ENCODE data around the gene UPK1A.
A peak's percentile ranks its signal among the peaks of the same experiment; 100 is the strongest.

The UPK1A gene

DNA sequence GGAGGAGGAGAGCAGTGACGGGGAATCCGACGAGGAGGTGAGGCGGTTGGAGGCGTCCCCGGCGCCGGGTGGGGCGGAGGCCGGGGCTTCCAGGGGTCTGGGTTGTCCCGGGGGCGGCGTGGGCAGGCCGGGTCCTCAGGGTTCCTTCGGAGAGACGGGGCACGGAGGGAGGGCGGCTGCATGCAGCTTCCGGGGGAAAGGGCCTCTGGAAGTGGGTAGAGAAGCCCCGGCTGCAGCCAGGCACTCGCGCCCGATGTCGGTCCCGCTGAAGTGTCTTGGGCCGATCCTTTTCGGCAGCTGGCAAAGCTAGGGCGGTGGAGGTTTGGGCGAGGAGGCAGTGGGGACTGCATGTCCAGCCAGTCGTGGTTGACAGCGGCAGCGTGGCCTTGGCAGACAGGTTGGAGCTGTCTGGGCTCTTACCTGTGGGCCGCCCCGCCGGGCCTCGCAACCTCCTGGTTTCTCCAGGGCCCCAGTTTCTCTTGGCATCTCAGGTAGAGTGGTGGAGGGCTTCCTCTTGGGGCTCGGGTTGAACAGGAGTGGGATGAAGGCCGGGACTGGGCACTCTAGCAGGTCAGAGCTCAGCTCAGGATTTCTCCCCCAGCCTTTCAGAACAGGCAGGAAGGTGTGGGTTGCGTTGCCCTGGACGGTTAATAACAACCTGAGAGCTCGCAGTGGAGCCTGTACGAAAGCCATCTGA lies 52.2 kb downstream of the UPK1A start:
- DNase-seq, result no peak
- Histone ChIP-seq H3K4me3 (ENCODE audit: low read depth, low read length) (peak overlapping the region; percentile 82), H3K27ac (peak overlapping the region; percentile 22), H3K27me3 (replicated peaks) (no peaks in the 10 kb centered on the region), H3K36me3 (replicated peaks) (peaks cover 29% of the 10 kb centered on the region)
- in situ Hi-C loops (cut with HindIII; ENCODE audit: low pct_ligation_motif_present, low sequenced_read_pairs), result no loop called here
- no peak for TF ChIP-seq CTCF (IDR thresholded peaks at IDR 0.05; ENCODE audit: low read depth, low read length, missing control alignments)

GRCh38 chr19:35719402-35720162 lies 53.3 kb downstream of the UPK1A start:
- no peak for TF ChIP-seq CTCF (IDR thresholded peaks at IDR 0.05; ENCODE audit: low read depth, low read length, missing control alignments)
- peak overlapping the region; percentile 82 for H3K4me3 ChIP-seq (ENCODE audit: low read depth, low read length)

DNA sequence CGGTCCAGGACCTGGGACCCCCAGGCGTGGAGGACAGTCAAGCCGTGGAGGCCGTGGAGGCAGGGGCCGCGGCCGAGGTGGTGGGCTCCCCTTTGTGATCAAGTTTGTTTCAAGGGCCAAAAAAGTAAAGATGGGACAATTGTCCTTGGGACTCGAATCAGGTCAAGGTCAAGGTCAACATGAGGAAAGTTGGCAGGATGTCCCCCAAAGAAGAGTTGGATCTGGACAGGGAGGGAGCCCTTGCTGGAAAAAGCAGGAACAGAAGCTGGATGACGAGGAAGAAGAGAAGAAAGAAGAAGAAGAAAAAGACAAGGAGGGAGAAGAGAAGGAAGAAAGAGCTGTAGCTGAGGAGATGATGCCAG lies 53.8 kb downstream of the UPK1A start:
- no peak overlapping the region for H3K4me3 ChIP-seq (ENCODE audit: low read depth, low read length)
- H3K27me3 ChIP-seq (replicated peaks), result no peaks in the 10 kb centered on the region
- peaks cover 44% of the 10 kb centered on the region for H3K36me3 ChIP-seq (replicated peaks)
- no peak for DNase-seq
- in situ Hi-C loops (cut with HindIII; ENCODE audit: low pct_ligation_motif_present, low sequenced_read_pairs), result no loop called here
- H3K27ac ChIP-seq, result no peak overlapping the region
- no peak for TF ChIP-seq CTCF (IDR thresholded peaks at IDR 0.05; ENCODE audit: low read depth, low read length, missing control alignments)

More at GRCh38 chr19:35719402-35720162, 53.3 kb downstream of the UPK1A start:
- no peak overlapping the region for H3K27ac ChIP-seq
- peaks cover 40% of the 10 kb centered on the region for H3K36me3 ChIP-seq (replicated peaks)
- in situ Hi-C loops (cut with HindIII; ENCODE audit: low pct_ligation_motif_present, low sequenced_read_pairs), result no loop called here
- H3K27me3 ChIP-seq (replicated peaks), result no peaks in the 10 kb centered on the region
- no peak for DNase-seq

DNA sequence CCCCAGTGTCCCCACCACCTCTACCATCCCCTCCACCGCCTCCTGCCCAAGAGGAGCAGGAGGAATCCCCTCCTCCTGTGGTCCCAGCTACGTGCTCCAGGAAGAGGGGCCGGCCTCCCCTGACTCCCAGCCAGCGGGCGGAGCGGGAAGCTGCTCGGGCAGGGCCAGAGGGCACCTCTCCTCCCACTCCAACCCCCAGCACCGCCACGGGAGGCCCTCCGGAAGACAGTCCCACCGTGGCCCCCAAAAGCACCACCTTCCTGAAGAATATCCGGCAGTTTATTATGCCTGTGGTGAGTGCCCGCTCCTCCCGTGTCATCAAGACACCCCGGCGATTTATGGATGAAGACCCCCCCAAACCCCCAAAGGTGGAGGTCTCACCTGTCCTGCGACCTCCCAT lies 54.3 kb downstream of the UPK1A start:
- Histone ChIP-seq H3K27me3 (replicated peaks) (no peaks in the 10 kb centered on the region), H3K36me3 (replicated peaks) (peaks cover 49% of the 10 kb centered on the region), H3K27ac (no peak overlapping the region), H3K4me3 (ENCODE audit: low read depth, low read length) (no peak overlapping the region)
- DNase-seq, result no peak
- in situ Hi-C loops (cut with HindIII; ENCODE audit: low pct_ligation_motif_present, low sequenced_read_pairs), result no loop called here
- no peak for TF ChIP-seq CTCF (IDR thresholded peaks at IDR 0.05; ENCODE audit: low read depth, low read length, missing control alignments)

DNA sequence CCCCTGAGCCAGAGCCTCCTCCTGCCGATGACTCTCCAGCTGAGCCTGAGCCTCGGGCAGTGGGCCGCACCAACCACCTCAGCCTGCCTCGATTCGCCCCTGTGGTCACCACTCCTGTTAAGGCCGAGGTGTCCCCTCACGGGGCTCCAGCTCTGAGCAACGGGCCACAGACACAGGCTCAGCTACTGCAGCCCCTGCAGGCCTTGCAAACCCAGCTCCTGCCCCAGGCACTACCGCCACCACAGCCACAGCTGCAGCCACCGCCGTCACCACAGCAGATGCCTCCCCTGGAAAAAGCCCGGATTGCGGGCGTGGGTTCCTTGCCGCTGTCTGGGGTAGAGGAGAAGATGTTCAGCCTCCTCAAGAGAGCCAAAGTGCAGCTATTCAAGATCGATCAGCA lies 55.1 kb downstream of the UPK1A start:
- DNase-seq, result no peak
- Histone ChIP-seq H3K27me3 (replicated peaks) (no peaks in the 10 kb centered on the region), H3K36me3 (replicated peaks) (peaks cover 54% of the 10 kb centered on the region), H3K27ac (no peak overlapping the region), H3K4me3 (ENCODE audit: low read depth, low read length) (no peak overlapping the region)
- TF ChIP-seq CTCF (IDR thresholded peaks at IDR 0.05; ENCODE audit: low read depth, low read length, missing control alignments), result no peak
- in situ Hi-C loops (cut with HindIII; ENCODE audit: low pct_ligation_motif_present, low sequenced_read_pairs), result no loop called here

Measured in brain microvascular endothelial cell (primary cell).